ENCODE data around the gene GLMP.

Gene GLMP

GRCh38 chr1:156251527-156251926 lies 44.0 kb downstream of the GLMP start:
- peak in 6 of 56 donors; percentile 23 to 43 (median 36) for DNase-seq

GRCh38 chr1:156249593-156249992 lies 45.9 kb downstream of the GLMP start:
- DNase-seq = no peak

GRCh38 chr1:156248323-156248683 lies 47.2 kb downstream of the GLMP start:
- DNase-seq = no peak

GRCh38 chr1:156247460-156248322 lies 47.8 kb downstream of the GLMP start, which contains the start of gene PAQR6:
TSS of gene PAQR6 (minus strand) at chr1:156248056. CDS start at chr1:156246731, 1,325 bp downstream.
- DNase-seq = peak; percentile 52 to 97 (median 91)

- peak in 13 of 56 donors; percentile 27 to 61 (median 39) for DNase-seq
These were observed 48.6 kb downstream of the GLMP start for GRCh38 chr1:156246781-156247459.

GRCh38 chr1:156246241-156246780 lies 49.2 kb downstream of the GLMP start:
- no peak for DNase-seq

GRCh38 chr1:156245451-156246232 lies 49.8 kb downstream of the GLMP start:
- peak in 2 of 56 donors; percentile 13 to 15 for DNase-seq

GRCh38 chr1:156244712-156245111 lies 50.8 kb downstream of the GLMP start:
- no peak for DNase-seq

- DNase-seq = no peak
These were observed 51.4 kb downstream of the GLMP start for GRCh38 chr1:156244126-156244525.

- DNase-seq = peak in 6 of 56 donors; percentile 16 to 35 (median 28)
These were observed 52.7 kb downstream of the GLMP start for GRCh38 chr1:156242738-156243137.

Measured in nucleus accumbens (tissue), 56 donors.